H9 (cell line): ENCODE data around the gene NTSR1. TPM values are rescaled to one million over a fixed set of nuclear protein-coding genes. Genes with fewer than 3 reads are reported as not detected.

Experiments used
- DNase-seq: peaks from one replicate; pipeline ENCODE4 v3.0.0-alpha.2; 2017
- H2AFZ ChIP-seq: one replicate; pipeline ENCODE4 v1.6.1; 2013; ENCODE audit warnings: mild to moderate bottlenecking, low read length, control low read depth, moderate library complexity
- H2AK5ac ChIP-seq: 2 replicates; pipeline ENCODE4 v1.6.1; 2013; ENCODE audit warnings: low read length, control low read depth, mixed read lengths; ENCODE audit not compliant: insufficient read length
- H2BK120ac ChIP-seq: one replicate; pipeline ENCODE4 v1.6.1; 2013; ENCODE audit warnings: low read depth, mild to moderate bottlenecking, low read length, control low read depth, inconsistent platforms; ENCODE audit not compliant: poor library complexity, severe bottlenecking
- H2BK12ac ChIP-seq: 2 replicates; pipeline ENCODE4 v1.6.1; 2013; ENCODE audit warnings: low read length, control low read depth, mixed read lengths, low read depth; ENCODE audit not compliant: insufficient read length
- H2BK15ac ChIP-seq: 2 replicates; pipeline ENCODE4 v1.6.1; 2013; ENCODE audit warnings: low read depth, low read length, control low read depth
- H2BK20ac ChIP-seq: one replicate; pipeline ENCODE4 v1.6.1; 2013; ENCODE audit warnings: low read depth, mild to moderate bottlenecking, low read length, control low read depth, inconsistent platforms; ENCODE audit not compliant: poor library complexity, severe bottlenecking
- H2BK5ac ChIP-seq: 2 replicates; pipeline ENCODE4 v1.6.1; 2013; ENCODE audit warnings: low read length, control low read depth, mixed read lengths; ENCODE audit not compliant: insufficient read length
- H3K14ac ChIP-seq: 2 replicates; pipeline ENCODE4 v1.6.1; 2013; ENCODE audit warnings: low read length, control low read depth; ENCODE audit not compliant: insufficient read depth
- H3K18ac ChIP-seq: 2 replicates; pipeline ENCODE4 v1.6.1; 2013; ENCODE audit warnings: low read depth, mild to moderate bottlenecking, mixed read lengths, low read length, control low read depth; ENCODE audit not compliant: insufficient read length
- H3K23ac ChIP-seq: 2 replicates; pipeline ENCODE4 v1.6.1; 2013; ENCODE audit warnings: low read length, control low read depth, mixed read lengths, low read depth; ENCODE audit not compliant: insufficient read length
- H3K23me2 ChIP-seq: 2 replicates; pipeline ENCODE4 v1.6.1; 2013; ENCODE audit warnings: low read depth, mild to moderate bottlenecking, mixed read lengths, low read length, control low read depth; ENCODE audit not compliant: insufficient read length, poor library complexity, severe bottlenecking
- H3K27ac ChIP-seq: 2 replicates; pipeline ENCODE4 v1.5.1; 2013; ENCODE audit warnings: low read length, control low read depth, mixed read lengths, low read depth; ENCODE audit not compliant: insufficient read length
- H3K27me3 ChIP-seq: 2 replicates; pipeline ENCODE4 v1.6.1; 2013; ENCODE audit warnings: low read length, control low read depth, inconsistent platforms; ENCODE audit not compliant: insufficient read depth
- H3K4ac ChIP-seq: 2 replicates; pipeline ENCODE4 v1.6.1; 2013; ENCODE audit warnings: low read depth, mild to moderate bottlenecking, control low read depth, inconsistent platforms, low read length, moderate library complexity
- H3K4me1 ChIP-seq: 2 replicates; pipeline ENCODE4 v1.6.1; 2013; ENCODE audit warnings: low read length, control low read depth, inconsistent platforms; ENCODE audit not compliant: insufficient read depth
- H3K4me2 ChIP-seq: 2 replicates; pipeline ENCODE4 v1.6.1; 2013; ENCODE audit warnings: low read length, control low read depth, mixed read lengths; ENCODE audit not compliant: insufficient read length, insufficient read depth
- H3K56ac ChIP-seq: 2 replicates; pipeline ENCODE4 v1.6.1; 2013; ENCODE audit warnings: low read depth, mild to moderate bottlenecking, mixed read lengths, low read length, control low read depth; ENCODE audit not compliant: insufficient read length
- H3K79me1 ChIP-seq: 2 replicates; pipeline ENCODE4 v1.6.1; 2013; ENCODE audit warnings: low read depth, mild to moderate bottlenecking, moderate library complexity, low read length, control low read depth, inconsistent platforms; ENCODE audit not compliant: insufficient read depth, poor library complexity, severe bottlenecking
- H3K79me2 ChIP-seq: 2 replicates; pipeline ENCODE4 v1.6.1; 2013; ENCODE audit warnings: low read length, control low read depth, inconsistent platforms; ENCODE audit not compliant: insufficient read depth
- H3K9ac ChIP-seq: 2 replicates; pipeline ENCODE4 v1.6.1; 2013; ENCODE audit warnings: low read length, control low read depth, mixed read lengths; ENCODE audit not compliant: insufficient read length; ENCODE audit errors: extremely low read depth
- H3K9me3 ChIP-seq: one replicate; pipeline ENCODE4 v1.6.1; 2013; ENCODE audit warnings: low read depth, low read length, inconsistent platforms; ENCODE audit not compliant: control insufficient read depth
- H3T11ph ChIP-seq: one replicate; pipeline ENCODE4 v1.6.1; 2013; ENCODE audit warnings: mild to moderate bottlenecking, low read length, control low read depth, inconsistent platforms
- H4K20me1 ChIP-seq: one replicate; pipeline ENCODE4 v1.6.1; 2013; ENCODE audit not compliant: control insufficient read depth, insufficient read length, insufficient read depth
- H4K5ac ChIP-seq: 2 replicates; pipeline ENCODE4 v1.6.1; 2013; ENCODE audit warnings: low read depth, mild to moderate bottlenecking, mixed read lengths, low read length, control low read depth; ENCODE audit not compliant: insufficient read length
- H4K8ac ChIP-seq: replicated peaks from 2 replicates; pipeline ENCODE4 v1.6.1; 2013; ENCODE audit warnings: low read length, control low read depth, mixed read lengths, low read depth; ENCODE audit not compliant: insufficient read length
- H4K91ac ChIP-seq: 2 replicates; pipeline ENCODE4 v1.6.1; 2013; ENCODE audit warnings: low read depth, mild to moderate bottlenecking, moderate library complexity, mixed read lengths, low read length, control low read depth; ENCODE audit not compliant: insufficient read length
- H3K27ac Mint-ChIP-seq, 3 experiments: 2 replicates in 2 of 3; 3 replicates in 1 of 3; pipeline ENCODE4 v1.8.0; 2020 to 2021; ENCODE audit warnings: mixed read lengths in 3 of 3, mild to moderate bottlenecking in 1 of 3, moderate library complexity in 1 of 3
- H3K27me3 Mint-ChIP-seq: 2 replicates; pipeline ENCODE4 v1.8.0; 2021; ENCODE audit warnings: low read depth, mild to moderate bottlenecking, moderate library complexity, mixed read lengths
- H3K36me3 Mint-ChIP-seq, 3 experiments: 2 replicates in 2 of 3; 3 replicates in 1 of 3; pipeline ENCODE4 v1.8.0; 2020 to 2021; ENCODE audit warnings: low read depth in 3 of 3, mixed read lengths in 3 of 3; ENCODE audit not compliant: insufficient read depth in 1 of 3
- H3K4me1 Mint-ChIP-seq, 2 experiments: 2 replicates each; pipeline ENCODE4 v1.8.0; 2020; ENCODE audit warnings: mixed read lengths in 2 of 2
- H3K4me3 Mint-ChIP-seq, 2 experiments: 2 replicates in 1 of 2; 3 replicates in 1 of 2; pipeline ENCODE4 v1.8.0; 2020 to 2021; ENCODE audit warnings: mild to moderate bottlenecking in 2 of 2, mixed read lengths in 2 of 2, moderate library complexity in 1 of 2
- H3K9me3 Mint-ChIP-seq, 2 experiments: 2 replicates in 1 of 2; 3 replicates in 1 of 2; pipeline ENCODE4 v1.8.0; 2020; ENCODE audit warnings: mild to moderate bottlenecking in 2 of 2, mixed read lengths in 2 of 2, moderate library complexity in 1 of 2
- CTCF ChIP-seq: fragments of 200-600 bp; sonication (generic); conservative IDR thresholded peaks from 3 replicates; pipeline ENCODE4 v1.8.0; 2021; ENCODE audit warnings: antibody characterized with exemption, mild to moderate bottlenecking
- WGBS: extraction: QIAGEN DNeasy Blood & Tissue Kit; methylation state at CpG from one replicate; pipeline ENCODE4 v1.1.7; 2013; ENCODE audit warnings: missing lambda C conversion rate, low lambda C conversion rate, mixed read lengths; ENCODE audit not compliant: insufficient read length; ENCODE audit errors: extremely low coverage; 5-methylcytosine and 5-hydroxymethylcytosine counted together
- total RNA-seq: library from RNA; stranded (reverse); gene quantifications from 2 replicates; pipeline ENCODE4 v1.2.1, GENCODE V29; 2021

NTSR1 gene
- total RNA-seq, 1 experiment from 2014 or later, result 0.11 TPM

GRCh38 chr20:62759981-62760431, 51.4 kb downstream of the NTSR1 start:
- Mint-ChIP-seq H3K9me3 (no peaks in the 10 kb centered on the region; a peak in 1 of 5 replicates), H3K27me3 (peaks cover 22% of the 10 kb centered on the region), H3K27ac (no peak overlapping the region; a peak in 1 of 7 replicates), H3K4me3 (no peak overlapping the region; a peak in 1 of 5 replicates), H3K4me1 (peaks cover 0 to 3% of the 10 kb centered on the region in 2 experiments; a peak in 1 of 4 replicates), H3K36me3 (no peaks in the 10 kb centered on the region)
- Histone ChIP-seq H3K4ac (no peak overlapping the region), H4K5ac (no peak overlapping the region), H3K9me3 (no peaks in the 10 kb centered on the region), H3K9ac (no peak overlapping the region), H3K18ac (no peak overlapping the region), H2BK20ac (no peak overlapping the region), H2BK15ac (no peak overlapping the region), H4K20me1 (no peaks in the 10 kb centered on the region), H3K79me1 (no peaks in the 10 kb centered on the region), H3T11ph (no peak overlapping the region), H3K56ac (no peak overlapping the region), H3K4me1 (no peaks in the 10 kb centered on the region), H4K8ac (no peak overlapping the region), H3K14ac (no peak overlapping the region; the same call in 1 of the 2 replicates), H3K27me3 (no peaks in the 10 kb centered on the region), H2BK12ac (no peak overlapping the region), H3K4me2 (no peak overlapping the region), H4K91ac (no peak overlapping the region), H3K27ac (no peak overlapping the region), H3K79me2 (no peaks in the 10 kb centered on the region), H3K23me2 (no peaks in the 10 kb centered on the region), H3K23ac (no peak overlapping the region), H2AK5ac (no peak overlapping the region), H2BK5ac (no peak overlapping the region), H2AFZ (no peak overlapping the region), H2BK120ac (no peak overlapping the region)
- no CpG with 5 or more reads among the region's 20 CpGs for WGBS
- TF ChIP-seq CTCF, result no peak
- DNase-seq, result no peak
